ENCODE results near the gene PTPRT.

The PTPRT gene

GRCh38 chr20:43058077-43058476, 131.6 kb downstream of the PTPRT start:
- no peaks in the 10 kb centered on the region for H3K36me3 ChIP-seq (ENCODE audit: insufficient read depth, low read length)
- no peaks in the 10 kb centered on the region for H3K4me1 ChIP-seq (ENCODE audit: insufficient read depth, low read length)
- no peak overlapping the region for H2AFZ ChIP-seq (ENCODE audit: low read depth, low read length)
- H3K9me3 ChIP-seq (ENCODE audit: low read length), result no peaks in the 10 kb centered on the region
- no peak overlapping the region for H3K4me3 ChIP-seq (ENCODE audit: low read length)
- no peaks in the 10 kb centered on the region for H3K27me3 ChIP-seq (ENCODE audit: insufficient read depth, low read length)

- no peaks in the 10 kb centered on the region for H3K4me1 ChIP-seq (ENCODE audit: insufficient read depth, low read length)
- no peak overlapping the region for H2AFZ ChIP-seq (ENCODE audit: low read depth, low read length)
- no peaks in the 10 kb centered on the region for H3K9me3 ChIP-seq (ENCODE audit: low read length)
- no peaks in the 10 kb centered on the region for H3K36me3 ChIP-seq (ENCODE audit: insufficient read depth, low read length)
- H3K27me3 ChIP-seq (ENCODE audit: insufficient read depth, low read length), result no peaks in the 10 kb centered on the region
- H3K4me3 ChIP-seq (ENCODE audit: low read length), result no peak overlapping the region
Measured at GRCh38 chr20:43057317-43057716, 132.4 kb downstream of the PTPRT start.

GRCh38 chr20:43055181-43055884, 134.4 kb downstream of the PTPRT start:
- no peaks in the 10 kb centered on the region for H3K9me3 ChIP-seq (ENCODE audit: low read length)
- H3K4me1 ChIP-seq (ENCODE audit: insufficient read depth, low read length), result no peaks in the 10 kb centered on the region
- no peaks in the 10 kb centered on the region for H3K27me3 ChIP-seq (ENCODE audit: insufficient read depth, low read length)
- H3K36me3 ChIP-seq (ENCODE audit: insufficient read depth, low read length), result no peaks in the 10 kb centered on the region
- H3K4me3 ChIP-seq (ENCODE audit: low read length), result no peak overlapping the region
- H2AFZ ChIP-seq (ENCODE audit: low read depth, low read length), result no peak overlapping the region

- no peaks in the 10 kb centered on the region for H3K4me1 ChIP-seq (ENCODE audit: insufficient read depth, low read length)
- H2AFZ ChIP-seq (ENCODE audit: low read depth, low read length), result no peak overlapping the region
- H3K4me3 ChIP-seq (ENCODE audit: low read length), result no peak overlapping the region
- H3K27me3 ChIP-seq (ENCODE audit: insufficient read depth, low read length), result no peaks in the 10 kb centered on the region
- no peaks in the 10 kb centered on the region for H3K36me3 ChIP-seq (ENCODE audit: insufficient read depth, low read length)
- H3K9me3 ChIP-seq (ENCODE audit: low read length), result no peaks in the 10 kb centered on the region
Measured at GRCh38 chr20:43052532-43052931, 137.2 kb downstream of the PTPRT start.

GRCh38 chr20:43046966-43047365, 142.7 kb downstream of the PTPRT start:
- H3K36me3 ChIP-seq (ENCODE audit: insufficient read depth, low read length), result no peaks in the 10 kb centered on the region
- H3K4me3 ChIP-seq (ENCODE audit: low read length), result no peak overlapping the region
- H3K27me3 ChIP-seq (ENCODE audit: insufficient read depth, low read length), result peaks cover 3% of the 10 kb centered on the region
- no peaks in the 10 kb centered on the region for H3K9me3 ChIP-seq (ENCODE audit: low read length)
- no peak overlapping the region for H2AFZ ChIP-seq (ENCODE audit: low read depth, low read length)
- H3K4me1 ChIP-seq (ENCODE audit: insufficient read depth, low read length), result no peaks in the 10 kb centered on the region

GRCh38 chr20:43043887-43044286, 145.8 kb downstream of the PTPRT start:
- H3K27me3 ChIP-seq (ENCODE audit: insufficient read depth, low read length), result peaks cover 4% of the 10 kb centered on the region
- no peaks in the 10 kb centered on the region for H3K36me3 ChIP-seq (ENCODE audit: insufficient read depth, low read length)
- H3K9me3 ChIP-seq (ENCODE audit: low read length), result no peaks in the 10 kb centered on the region
- H3K4me1 ChIP-seq (ENCODE audit: insufficient read depth, low read length), result no peaks in the 10 kb centered on the region
- no peak overlapping the region for H3K4me3 ChIP-seq (ENCODE audit: low read length)
- H2AFZ ChIP-seq (ENCODE audit: low read depth, low read length), result no peak overlapping the region

GRCh38 chr20:43040427-43040826, 149.3 kb downstream of the PTPRT start:
- Histone ChIP-seq H3K9me3 (ENCODE audit: low read length) (no peaks in the 10 kb centered on the region), H3K4me1 (ENCODE audit: insufficient read depth, low read length) (no peaks in the 10 kb centered on the region), H2AFZ (ENCODE audit: low read depth, low read length) (no peak overlapping the region), H3K4me3 (ENCODE audit: low read length) (no peak overlapping the region), H3K36me3 (ENCODE audit: insufficient read depth, low read length) (no peaks in the 10 kb centered on the region), H3K27me3 (ENCODE audit: insufficient read depth, low read length) (peaks cover 4% of the 10 kb centered on the region)

GRCh38 chr20:43037605-43038309, 151.9 kb downstream of the PTPRT start:
- no peaks in the 10 kb centered on the region for H3K36me3 ChIP-seq (ENCODE audit: insufficient read depth, low read length)
- no peaks in the 10 kb centered on the region for H3K9me3 ChIP-seq (ENCODE audit: low read length)
- no peaks in the 10 kb centered on the region for H3K4me1 ChIP-seq (ENCODE audit: insufficient read depth, low read length)
- H2AFZ ChIP-seq (ENCODE audit: low read depth, low read length), result no peak overlapping the region
- peaks cover 4% of the 10 kb centered on the region for H3K27me3 ChIP-seq (ENCODE audit: insufficient read depth, low read length)
- no peak overlapping the region for H3K4me3 ChIP-seq (ENCODE audit: low read length)

GRCh38 chr20:43034981-43035724, 154.6 kb downstream of the PTPRT start:
- Histone ChIP-seq H3K36me3 (ENCODE audit: insufficient read depth, low read length) (no peaks in the 10 kb centered on the region), H3K9me3 (ENCODE audit: low read length) (no peaks in the 10 kb centered on the region), H3K4me3 (ENCODE audit: low read length) (no peak overlapping the region), H3K27me3 (ENCODE audit: insufficient read depth, low read length) (no peaks in the 10 kb centered on the region), H3K4me1 (ENCODE audit: insufficient read depth, low read length) (no peaks in the 10 kb centered on the region), H2AFZ (ENCODE audit: low read depth, low read length) (no peak overlapping the region)

- no peak overlapping the region for H3K4me3 ChIP-seq (ENCODE audit: low read length)
- H3K9me3 ChIP-seq (ENCODE audit: low read length), result no peaks in the 10 kb centered on the region
- no peak overlapping the region for H2AFZ ChIP-seq (ENCODE audit: low read depth, low read length)
- H3K4me1 ChIP-seq (ENCODE audit: insufficient read depth, low read length), result no peaks in the 10 kb centered on the region
- H3K36me3 ChIP-seq (ENCODE audit: insufficient read depth, low read length), result no peaks in the 10 kb centered on the region
- H3K27me3 ChIP-seq (ENCODE audit: insufficient read depth, low read length), result no peaks in the 10 kb centered on the region
Measured at GRCh38 chr20:43032459-43032858, 157.2 kb downstream of the PTPRT start.

GRCh38 chr20:43029176-43029575, 160.5 kb downstream of the PTPRT start:
- H3K27me3 ChIP-seq (ENCODE audit: insufficient read depth, low read length), result no peaks in the 10 kb centered on the region
- no peak overlapping the region for H2AFZ ChIP-seq (ENCODE audit: low read depth, low read length)
- H3K4me1 ChIP-seq (ENCODE audit: insufficient read depth, low read length), result no peaks in the 10 kb centered on the region
- H3K36me3 ChIP-seq (ENCODE audit: insufficient read depth, low read length), result no peaks in the 10 kb centered on the region
- H3K4me3 ChIP-seq (ENCODE audit: low read length), result no peak overlapping the region
- no peaks in the 10 kb centered on the region for H3K9me3 ChIP-seq (ENCODE audit: low read length)

GRCh38 chr20:43028470-43028869, 161.2 kb downstream of the PTPRT start:
- Histone ChIP-seq H3K9me3 (ENCODE audit: low read length) (no peaks in the 10 kb centered on the region), H3K4me3 (ENCODE audit: low read length) (no peak overlapping the region), H3K4me1 (ENCODE audit: insufficient read depth, low read length) (no peaks in the 10 kb centered on the region), H3K36me3 (ENCODE audit: insufficient read depth, low read length) (no peaks in the 10 kb centered on the region), H3K27me3 (ENCODE audit: insufficient read depth, low read length) (no peaks in the 10 kb centered on the region), H2AFZ (ENCODE audit: low read depth, low read length) (no peak overlapping the region)

GRCh38 chr20:43023836-43024235, 165.9 kb downstream of the PTPRT start:
- no peak overlapping the region for H3K4me3 ChIP-seq (ENCODE audit: low read length)
- no peaks in the 10 kb centered on the region for H3K36me3 ChIP-seq (ENCODE audit: insufficient read depth, low read length)
- no peak overlapping the region for H2AFZ ChIP-seq (ENCODE audit: low read depth, low read length)

More at GRCh38 chr20:43023836-43024235, 165.9 kb downstream of the PTPRT start:
- Histone ChIP-seq H3K4me1 (ENCODE audit: insufficient read depth, low read length) (no peaks in the 10 kb centered on the region), H3K27me3 (ENCODE audit: insufficient read depth, low read length) (no peaks in the 10 kb centered on the region), H3K9me3 (ENCODE audit: low read length) (no peaks in the 10 kb centered on the region)

All from neuron (in vitro differentiated cells).